ENCODE results near the gene RTCB. TPM values are rescaled to one million over a fixed set of nuclear protein-coding genes. Genes with fewer than 3 reads are reported as not detected.

RTCB gene
- total RNA-seq, 1 donor from 2014 or later = 119 TPM

- POLR2A ChIA-PET = no interaction called here
- ATAC-seq (ENCODE audit: low read depth) (no peak), DNase-seq (no peak)
- no peak overlapping the region for H3K4me3 Mint-ChIP-seq
- H3K9me3 Mint-ChIP-seq = no peaks in the 10 kb centered on the region
- H3K4me1 Mint-ChIP-seq = peaks cover 6% of the 10 kb centered on the region
- H3K27me3 Mint-ChIP-seq = peaks cover 41% of the 10 kb centered on the region
- intact Hi-C loops (cut with micrococcal nuclease) = loop anchor here (10.0 kb wide), 1 partner anchor 663 kb away; the partner anchor contains the start of genes DEPDC5 and PRR14L
- TF ChIP-seq CTCF (IDR thresholded peaks at IDR 0.05) = no peak
- no peaks in the 10 kb centered on the region for H3K36me3 Mint-ChIP-seq (ENCODE audit: low read depth)
- no peak overlapping the region for H3K27ac Mint-ChIP-seq
- CTCF ChIA-PET = no interaction called here
These were observed 5.9 kb upstream of the RTCB start for GRCh38 chr22:32417906-32418305.

- Mint-ChIP-seq H3K4me3 (no peak overlapping the region), H3K9me3 (no peaks in the 10 kb centered on the region), H3K4me1 (peaks cover 16% of the 10 kb centered on the region), H3K36me3 (ENCODE audit: low read depth) (peaks cover 4% of the 10 kb centered on the region), H3K27ac (no peak overlapping the region), H3K27me3 (peaks cover 29% of the 10 kb centered on the region)
- DNase-seq (no peak), ATAC-seq (ENCODE audit: low read depth) (no peak)
- CTCF ChIA-PET = no interaction called here
- no peak for TF ChIP-seq CTCF (IDR thresholded peaks at IDR 0.05)
- intact Hi-C loops (cut with micrococcal nuclease) = loop anchor here (10.0 kb wide), 1 partner anchor 662 kb away; the partner anchor contains the start of genes DEPDC5 and PRR14L
- POLR2A ChIA-PET = interaction anchor here (0.7 kb wide), 1 partner anchor 207 kb away, joined by 6 read pairs; no protein-coding TSS in a partner anchor
These were observed 4.6 kb upstream of the RTCB start for GRCh38 chr22:32416556-32417085.

- CTCF ChIA-PET = no interaction called here
- H3K4me1 Mint-ChIP-seq = peaks cover 36% of the 10 kb centered on the region
- intact Hi-C loops (cut with micrococcal nuclease) = loop anchor here (10.0 kb wide), 1 partner anchor 659 kb away; the partner anchor contains the start of genes DEPDC5 and PRR14L
These were observed 2.1 kb upstream of the RTCB start for GRCh38 chr22:32414191-32414590.

GRCh38 chr22:32413719-32414118 is 1.7 kb upstream of the RTCB start:
- Mint-ChIP-seq H3K27me3 (peaks cover 17% of the 10 kb centered on the region), H3K4me3 (no peak overlapping the region), H3K9me3 (no peaks in the 10 kb centered on the region), H3K27ac (no peak overlapping the region), H3K36me3 (ENCODE audit: low read depth) (peaks cover 27% of the 10 kb centered on the region), H3K4me1 (peaks cover 40% of the 10 kb centered on the region)
- DNase-seq = no peak
- ChIA-PET CTCF (interaction anchor here (1.5 kb wide), 1 partner anchor 55 kb away, joined by 3 read pairs; no protein-coding TSS in a partner anchor), POLR2A (no interaction called here)
- no peak for TF ChIP-seq CTCF (IDR thresholded peaks at IDR 0.05)
- intact Hi-C loops (cut with micrococcal nuclease) = loop anchor here (10.0 kb wide), 1 partner anchor 659 kb away; the partner anchor contains the start of genes DEPDC5 and PRR14L
- no peak for ATAC-seq (ENCODE audit: low read depth)

More at GRCh38 chr22:32414191-32414590, 2.1 kb upstream of the RTCB start:
- DNase-seq = no peak
- no peak for TF ChIP-seq CTCF (IDR thresholded peaks at IDR 0.05)
- H3K36me3 Mint-ChIP-seq (ENCODE audit: low read depth) = peaks cover 23% of the 10 kb centered on the region
- POLR2A ChIA-PET = no interaction called here
- H3K27ac Mint-ChIP-seq = no peak overlapping the region
- no peak for ATAC-seq (ENCODE audit: low read depth)
- no peaks in the 10 kb centered on the region for H3K9me3 Mint-ChIP-seq
- H3K27me3 Mint-ChIP-seq = peaks cover 17% of the 10 kb centered on the region
- H3K4me3 Mint-ChIP-seq = no peak overlapping the region

- ChIA-PET POLR2A (interaction anchor here (0.6 to 2.4 kb wide), 3 partner anchors 14 to 659 kb away, joined by 4 to 21 read pairs (median 7); partner anchors contain the start of gene FBXO7), CTCF (interaction anchor here (2.4 kb wide), 1 partner anchor 63 kb away, joined by 9 read pairs; the partner anchor contains the start of gene FBXO7)
- H3K9me3 Mint-ChIP-seq = no peaks in the 10 kb centered on the region
- ATAC-seq (ENCODE audit: low read depth) = peak; percentile 9
- no peak for TF ChIP-seq CTCF (IDR thresholded peaks at IDR 0.05)
- peaks cover 45% of the 10 kb centered on the region for H3K36me3 Mint-ChIP-seq (ENCODE audit: low read depth)
- no peak for DNase-seq
- peak overlapping the region; percentile 97 for H3K4me3 Mint-ChIP-seq
- H3K4me1 Mint-ChIP-seq = peaks cover 58% of the 10 kb centered on the region
- H3K27ac Mint-ChIP-seq = peak overlapping the region; percentile 97
- peaks cover 3% of the 10 kb centered on the region for H3K27me3 Mint-ChIP-seq
- intact Hi-C loops (cut with micrococcal nuclease) = loop anchor here (10.0 kb wide), 1 partner anchor 657 kb away; the partner anchor contains the start of genes DEPDC5 and PRR14L
These were observed 645 bp downstream of the RTCB start for GRCh38 chr22:32411402-32411801.

Data from activated B cell treated with CpG ODN at 0.5 μM for 24 hours (primary cell).